NCI-H510A (cell line): ENCODE measurements around the gene SCUBE1.

Experiments
- DNase-seq: peaks from one replicate; lab custom pipeline; 2025; lab: John Stamatoyannopoulos, UW

Gene SCUBE1

GRCh38 chr22:43257549-43257948 is 85.6 kb downstream of the SCUBE1 start:
- DNase-seq: no peak

GRCh38 chr22:43256976-43257545 is 86.1 kb downstream of the SCUBE1 start:
- no peak for DNase-seq

GRCh38 chr22:43256569-43256968 is 86.6 kb downstream of the SCUBE1 start:
- no peak for DNase-seq

GRCh38 chr22:43255299-43255698 is 87.9 kb downstream of the SCUBE1 start:
- no peak for DNase-seq

- DNase-seq: no peak
Observed at GRCh38 chr22:43253839-43254238, 89.3 kb downstream of the SCUBE1 start.

GRCh38 chr22:43252319-43252718 is 90.9 kb downstream of the SCUBE1 start:
- DNase-seq: no peak

- DNase-seq: no peak
Observed at GRCh38 chr22:43249789-43250471, 93.2 kb downstream of the SCUBE1 start.

GRCh38 chr22:43247546-43248260 is 95.5 kb downstream of the SCUBE1 start:
- DNase-seq: no peak

- DNase-seq: no peak
Observed at GRCh38 chr22:43246188-43246587, 97.0 kb downstream of the SCUBE1 start.

GRCh38 chr22:43245717-43246116 is 97.5 kb downstream of the SCUBE1 start:
- DNase-seq: no peak

- DNase-seq: no peak
Observed at GRCh38 chr22:43244803-43245527, 98.2 kb downstream of the SCUBE1 start.

- DNase-seq: no peak
Observed at GRCh38 chr22:43244402-43244801, 98.8 kb downstream of the SCUBE1 start.

GRCh38 chr22:43243324-43243723 is 99.8 kb downstream of the SCUBE1 start:
- DNase-seq: no peak

- DNase-seq: no peak
Observed at GRCh38 chr22:43242627-43243026, 100.5 kb downstream of the SCUBE1 start.

GRCh38 chr22:43241699-43242386 is 101.3 kb downstream of the SCUBE1 start:
- no peak for DNase-seq

GRCh38 chr22:43241138-43241597 is 102.0 kb downstream of the SCUBE1 start:
- no peak for DNase-seq

- DNase-seq: no peak
Observed at GRCh38 chr22:43240614-43241013, 102.6 kb downstream of the SCUBE1 start.

- no peak for DNase-seq
Observed at GRCh38 chr22:43239956-43240355, 103.2 kb downstream of the SCUBE1 start.

- no peak for DNase-seq
Observed at GRCh38 chr22:43239193-43239780, 103.9 kb downstream of the SCUBE1 start.

- DNase-seq: no peak
Observed at GRCh38 chr22:43238526-43239006, 104.6 kb downstream of the SCUBE1 start.

GRCh38 chr22:43237280-43237679 is 105.9 kb downstream of the SCUBE1 start:
- DNase-seq: no peak
